ENCODE measurements around the gene CTNNBL1. TPM values are rescaled to one million over a fixed set of nuclear protein-coding genes. Genes with fewer than 3 reads are reported as not detected.

Gene CTNNBL1
- total RNA-seq, 1 donor from 2014 or later = 33.3 TPM

DNA sequence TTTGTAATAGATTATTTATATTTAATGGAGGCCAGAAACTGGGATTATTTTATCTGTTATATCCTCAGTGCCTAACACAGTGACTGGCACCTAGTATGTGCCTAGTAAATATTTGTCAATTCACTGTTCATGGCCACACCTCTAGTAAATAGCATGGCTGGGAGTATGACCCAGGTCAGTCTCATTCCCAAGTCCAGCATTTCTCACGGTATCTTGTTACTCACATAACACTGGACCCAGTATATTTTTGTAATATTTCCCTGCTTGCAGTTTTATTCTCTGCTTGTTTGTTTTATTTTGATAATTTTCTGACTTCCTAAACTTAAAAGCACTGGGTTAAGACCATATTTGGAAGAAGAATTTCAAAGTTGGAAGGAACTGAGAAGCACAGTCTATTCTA, 47.7 kb downstream of the CTNNBL1 start:
- H3K27ac ChIP-seq = no peak overlapping the region
- peaks cover 0 to 4% of the 10 kb centered on the region in 2 donors for H3K4me1 ChIP-seq
- H3K9me3 ChIP-seq = no peaks in the 10 kb centered on the region
- no peak for DNase-seq (ENCODE audit: low spot score in 2 of 2)
- peaks cover 22 to 40% of the 10 kb centered on the region in 2 donors for H3K36me3 ChIP-seq
- TF ChIP-seq, protein P1, sequence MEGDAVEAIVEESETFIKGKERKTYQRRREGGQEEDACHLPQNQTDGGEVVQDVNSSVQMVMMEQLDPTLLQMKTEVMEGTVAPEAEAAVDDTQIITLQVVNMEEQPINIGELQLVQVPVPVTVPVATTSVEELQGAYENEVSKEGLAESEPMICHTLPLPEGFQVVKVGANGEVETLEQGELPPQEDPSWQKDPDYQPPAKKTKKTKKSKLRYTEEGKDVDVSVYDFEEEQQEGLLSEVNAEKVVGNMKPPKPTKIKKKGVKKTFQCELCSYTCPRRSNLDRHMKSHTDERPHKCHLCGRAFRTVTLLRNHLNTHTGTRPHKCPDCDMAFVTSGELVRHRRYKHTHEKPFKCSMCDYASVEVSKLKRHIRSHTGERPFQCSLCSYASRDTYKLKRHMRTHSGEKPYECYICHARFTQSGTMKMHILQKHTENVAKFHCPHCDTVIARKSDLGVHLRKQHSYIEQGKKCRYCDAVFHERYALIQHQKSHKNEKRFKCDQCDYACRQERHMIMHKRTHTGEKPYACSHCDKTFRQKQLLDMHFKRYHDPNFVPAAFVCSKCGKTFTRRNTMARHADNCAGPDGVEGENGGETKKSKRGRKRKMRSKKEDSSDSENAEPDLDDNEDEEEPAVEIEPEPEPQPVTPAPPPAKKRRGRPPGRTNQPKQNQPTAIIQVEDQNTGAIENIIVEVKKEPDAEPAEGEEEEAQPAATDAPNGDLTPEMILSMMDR (IDR thresholded peaks at IDR 0.05) = no peak
- intact Hi-C loops (cut with DNase I) = no loop called here
- no peak overlapping the region for H3K4me3 ChIP-seq
- H3K27me3 ChIP-seq = no peaks in the 10 kb centered on the region

DNA sequence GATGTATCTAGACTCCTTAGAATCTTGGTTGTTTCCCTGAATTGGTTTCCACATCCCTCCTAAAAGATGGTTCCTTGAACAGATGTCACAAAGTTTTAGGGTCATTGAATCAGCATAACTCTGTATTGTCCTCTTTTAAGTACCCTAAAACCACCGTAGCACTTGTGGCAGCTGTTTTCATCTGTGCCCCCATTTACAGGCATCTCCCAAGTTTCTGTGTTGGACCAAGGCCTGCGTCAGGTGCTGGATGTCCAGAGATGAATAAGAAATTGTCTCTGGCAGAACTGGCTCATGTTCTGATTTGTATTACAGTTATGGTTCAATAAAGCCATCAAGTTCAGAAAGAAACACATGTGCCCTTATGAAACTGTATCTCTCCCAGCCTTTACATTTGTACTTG, 48.3 kb downstream of the CTNNBL1 start:
- no peaks in the 10 kb centered on the region for H3K27me3 ChIP-seq
- peaks cover 0 to 4% of the 10 kb centered on the region in 2 donors for H3K4me1 ChIP-seq
- no peak overlapping the region for H3K4me3 ChIP-seq
- H3K36me3 ChIP-seq = peaks cover 22 to 39% of the 10 kb centered on the region in 2 donors
- intact Hi-C loops (cut with DNase I) = no loop called here
- no peaks in the 10 kb centered on the region for H3K9me3 ChIP-seq
- TF ChIP-seq, protein P1 (IDR thresholded peaks at IDR 0.05) = no peak
- no peak for DNase-seq (ENCODE audit: low spot score in 2 of 2)
- no peak overlapping the region for H3K27ac ChIP-seq

DNA sequence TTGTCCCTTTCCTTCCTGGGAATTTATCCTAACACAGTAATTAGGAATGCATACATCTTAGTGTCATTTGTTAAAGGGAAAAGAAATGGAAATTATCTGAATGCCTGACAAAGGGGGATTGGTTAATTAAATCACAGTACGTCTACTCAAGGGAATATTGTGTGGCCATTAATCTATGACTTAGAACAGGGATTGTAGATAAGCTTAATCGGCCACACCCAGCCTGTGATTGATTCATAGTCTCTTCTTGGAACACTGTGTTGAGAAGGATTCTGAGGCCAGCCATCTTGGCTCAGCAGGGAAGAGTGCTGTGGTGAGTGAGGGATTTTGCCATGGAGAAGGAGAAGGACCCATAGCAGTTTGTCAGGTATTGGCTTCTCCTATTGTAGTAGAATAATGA, 50.5 kb downstream of the CTNNBL1 start:
- H3K27me3 ChIP-seq = no peaks in the 10 kb centered on the region
- H3K27ac ChIP-seq = no peak overlapping the region
- H3K36me3 ChIP-seq = peaks cover 12 to 35% of the 10 kb centered on the region in 2 donors
- TF ChIP-seq, protein P1 (IDR thresholded peaks at IDR 0.05) = no peak
- no peaks in the 10 kb centered on the region for H3K9me3 ChIP-seq
- no peak overlapping the region for H3K4me3 ChIP-seq
- no peak for DNase-seq (ENCODE audit: low spot score in 2 of 2)
- H3K4me1 ChIP-seq = peaks cover 0 to 4% of the 10 kb centered on the region in 2 donors
- intact Hi-C loops (cut with DNase I) = no loop called here

DNA sequence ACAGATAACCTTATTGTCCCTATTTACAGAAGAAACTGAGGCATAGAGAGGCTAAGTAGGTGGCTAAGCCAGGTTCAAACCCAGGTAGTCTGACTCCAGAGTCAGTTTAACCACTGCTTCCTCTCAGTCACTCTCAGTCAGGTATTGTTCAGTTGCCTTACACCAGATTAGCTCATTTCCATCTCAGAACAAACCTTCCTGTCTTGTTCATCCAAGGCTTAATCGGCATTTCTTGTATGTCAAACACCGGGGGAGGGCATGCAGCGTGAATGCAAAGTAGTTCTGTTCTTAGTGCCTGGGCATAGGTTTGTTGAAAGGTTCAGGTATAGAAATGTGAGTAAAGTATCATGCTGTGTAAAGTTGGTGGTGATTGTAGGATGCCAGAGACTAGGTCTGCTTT, 51.7 kb downstream of the CTNNBL1 start:
- intact Hi-C loops (cut with DNase I) = no loop called here
- H3K36me3 ChIP-seq = peaks cover 12 to 38% of the 10 kb centered on the region in 2 donors
- H3K4me1 ChIP-seq = peaks cover 0 to 4% of the 10 kb centered on the region in 2 donors
- no peak overlapping the region for H3K4me3 ChIP-seq
- H3K27me3 ChIP-seq = no peaks in the 10 kb centered on the region
- H3K27ac ChIP-seq = no peak overlapping the region
- no peak for DNase-seq (ENCODE audit: low spot score in 2 of 2)
- TF ChIP-seq, protein P1 (IDR thresholded peaks at IDR 0.05) = no peak
- no peaks in the 10 kb centered on the region for H3K9me3 ChIP-seq

DNA sequence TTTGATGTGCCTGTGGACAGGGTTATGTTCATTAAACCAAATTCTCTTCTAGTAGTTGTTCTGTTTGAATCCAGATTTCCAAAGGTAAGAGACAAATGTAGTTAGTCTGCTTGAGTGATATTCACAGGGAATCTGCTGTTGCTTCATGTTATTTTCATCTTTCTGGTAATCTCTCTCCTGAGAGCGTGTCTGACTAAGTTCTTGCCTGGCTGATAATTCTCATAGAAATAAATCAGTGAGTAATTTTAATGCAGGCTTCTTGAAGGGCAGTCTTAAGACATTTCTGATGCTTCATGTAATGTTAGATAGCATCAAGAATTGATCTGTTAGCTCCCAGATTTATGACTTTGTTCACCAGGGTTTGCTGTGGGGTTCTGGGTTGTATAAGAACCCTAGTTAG, 54.2 kb downstream of the CTNNBL1 start:
- TF ChIP-seq, protein P1 (IDR thresholded peaks at IDR 0.05) = no peak
- Histone ChIP-seq H3K4me1 (no peaks in the 10 kb centered on the region), H3K36me3 (peaks cover 12 to 48% of the 10 kb centered on the region in 2 donors), H3K27me3 (no peaks in the 10 kb centered on the region), H3K9me3 (no peaks in the 10 kb centered on the region), H3K4me3 (no peak overlapping the region), H3K27ac (no peak overlapping the region)
- intact Hi-C loops (cut with DNase I) = no loop called here
- no peak for DNase-seq (ENCODE audit: low spot score in 2 of 2)

DNA sequence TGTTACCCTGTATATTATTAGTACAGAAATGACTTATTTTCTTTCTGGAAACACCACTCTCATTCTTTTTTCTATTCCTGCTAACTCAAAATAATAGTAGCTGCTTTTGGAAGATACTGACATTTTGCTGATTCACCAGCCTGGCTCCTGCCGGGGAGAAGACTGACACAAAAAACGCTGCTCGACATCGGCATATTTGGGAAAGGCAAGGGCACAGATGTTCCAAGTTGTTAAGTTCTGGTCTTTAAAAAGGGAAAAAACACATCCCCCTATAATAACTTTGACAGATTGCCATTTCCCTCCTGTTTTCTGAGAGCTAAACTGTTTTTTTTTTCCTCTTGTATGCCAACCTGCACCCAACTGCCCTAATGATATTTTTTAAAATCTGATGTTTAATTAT, 55.4 kb downstream of the CTNNBL1 start:
- Histone ChIP-seq H3K27ac (no peak overlapping the region), H3K4me1 (no peaks in the 10 kb centered on the region), H3K9me3 (no peaks in the 10 kb centered on the region), H3K27me3 (no peaks in the 10 kb centered on the region), H3K36me3 (peaks cover 12 to 48% of the 10 kb centered on the region in 2 donors), H3K4me3 (no peak overlapping the region)
- no peak for DNase-seq (ENCODE audit: low spot score in 2 of 2)
- TF ChIP-seq, protein P1 (IDR thresholded peaks at IDR 0.05) = no peak
- intact Hi-C loops (cut with DNase I) = no loop called here
